ENCODE measurements around the gene BNC2. TPM values are rescaled to one million over a fixed set of nuclear protein-coding genes. Genes with fewer than 3 reads are reported as not detected.
"Not testable (repeated sequence)": the region's sequence is repeated elsewhere in the genome, so short reads cannot be mapped to it uniquely, and the experiment has no call there.

Gene BNC2
- total RNA-seq, 1 experiment from 2014 or later, result 5.7 TPM

DNA sequence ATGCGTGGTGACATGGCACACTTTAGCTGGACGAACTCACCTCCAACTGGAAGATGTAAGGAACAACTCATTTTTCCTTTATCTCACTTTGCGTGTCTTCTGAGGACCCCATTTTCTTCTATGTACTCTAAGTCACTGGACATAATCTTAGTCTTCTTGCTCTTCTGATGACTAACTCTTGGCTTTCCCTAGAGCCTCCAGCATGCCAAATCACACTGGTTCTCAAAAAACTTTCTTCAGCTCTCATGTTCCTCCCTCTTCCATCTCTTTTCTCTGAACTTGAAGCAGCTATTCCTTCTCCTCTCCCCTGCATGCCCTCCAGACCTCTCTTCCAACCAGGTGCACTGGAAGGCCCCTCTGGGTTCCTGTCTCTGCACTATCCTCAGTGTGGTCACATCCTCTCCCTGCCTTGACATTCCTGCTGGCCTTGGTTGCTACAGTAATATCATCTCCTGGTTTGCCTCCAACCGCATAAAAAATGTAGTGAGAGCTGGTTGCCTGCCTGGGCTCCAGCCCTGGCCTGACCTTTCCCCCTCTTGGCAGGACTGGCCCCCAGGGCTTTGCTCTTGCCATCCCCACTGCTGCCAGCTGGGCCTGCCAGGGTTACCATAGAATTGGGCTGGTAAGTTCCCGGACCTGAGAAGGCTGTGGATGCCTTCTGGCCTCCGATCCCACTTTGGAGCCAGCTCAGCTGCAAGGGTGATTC lies 44.8 kb upstream of the BNC2 start:
- in situ Hi-C loops (cut with HindIII; ENCODE audit: low pct_unique_long_range_greater_than_20kb, low sequenced_read_pairs), result no loop called here

DNA sequence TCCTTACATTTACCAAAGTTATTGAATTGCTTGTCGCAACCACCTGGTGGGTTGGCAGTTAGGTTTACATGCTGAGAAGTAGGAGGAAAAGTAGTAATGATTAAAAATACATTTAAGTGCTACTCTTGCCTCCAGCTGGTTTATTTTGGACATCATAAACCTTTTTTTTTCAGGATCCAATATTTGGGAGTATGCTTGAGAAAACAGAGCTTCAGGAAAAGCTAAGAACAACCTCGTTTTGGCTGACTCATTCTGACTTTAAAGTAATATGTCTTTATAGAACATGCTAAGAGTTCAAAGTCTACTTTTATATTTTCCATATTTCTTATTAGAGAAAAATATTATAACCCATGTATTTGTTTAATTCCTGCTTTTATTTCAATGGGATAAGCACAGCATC lies 41.7 kb upstream of the BNC2 start:
- H3K4me3 ChIP-seq (ENCODE audit: low read depth in 2 of 2, low read length in 2 of 2), result no peak overlapping the region
- in situ Hi-C loops (cut with HindIII; ENCODE audit: low pct_unique_long_range_greater_than_20kb, low sequenced_read_pairs) (no loop called here), intact Hi-C loops (cut with micrococcal nuclease; ENCODE audit: unreplicated experiment) (no loop called here)

More for the DNA sequence above, 44.8 kb upstream of the BNC2 start:
- intact Hi-C loops (cut with micrococcal nuclease; ENCODE audit: unreplicated experiment), result no loop called here
- H3K4me1 ChIP-seq (ENCODE audit: control insufficient read depth, insufficient read depth, low read length), result no peaks in the 10 kb centered on the region
- H3K4me3 ChIP-seq (ENCODE audit: low read depth in 2 of 2, low read length in 2 of 2), result no peak overlapping the region
- ATAC-seq (no peak), DNase-seq (ENCODE audit: low read depth, low spot score) (no peak)
- H3K9me3 ChIP-seq (ENCODE audit: control insufficient read depth, insufficient read depth, low read depth, low read length), result no peaks in the 10 kb centered on the region
- TF ChIP-seq TCF7L2 (IDR thresholded peaks at IDR 0.05; ENCODE audit: low read depth, low read length) (no peak), POLR2AphosphoS5 (IDR thresholded peaks at IDR 0.05; ENCODE audit: low read depth, low read length) (no peak), SIN3A (IDR thresholded peaks at IDR 0.05; ENCODE audit: borderline replicate concordance, insufficient read depth, low read depth, low read length) (no peak)
- TF ChIP-seq, protein P1, sequence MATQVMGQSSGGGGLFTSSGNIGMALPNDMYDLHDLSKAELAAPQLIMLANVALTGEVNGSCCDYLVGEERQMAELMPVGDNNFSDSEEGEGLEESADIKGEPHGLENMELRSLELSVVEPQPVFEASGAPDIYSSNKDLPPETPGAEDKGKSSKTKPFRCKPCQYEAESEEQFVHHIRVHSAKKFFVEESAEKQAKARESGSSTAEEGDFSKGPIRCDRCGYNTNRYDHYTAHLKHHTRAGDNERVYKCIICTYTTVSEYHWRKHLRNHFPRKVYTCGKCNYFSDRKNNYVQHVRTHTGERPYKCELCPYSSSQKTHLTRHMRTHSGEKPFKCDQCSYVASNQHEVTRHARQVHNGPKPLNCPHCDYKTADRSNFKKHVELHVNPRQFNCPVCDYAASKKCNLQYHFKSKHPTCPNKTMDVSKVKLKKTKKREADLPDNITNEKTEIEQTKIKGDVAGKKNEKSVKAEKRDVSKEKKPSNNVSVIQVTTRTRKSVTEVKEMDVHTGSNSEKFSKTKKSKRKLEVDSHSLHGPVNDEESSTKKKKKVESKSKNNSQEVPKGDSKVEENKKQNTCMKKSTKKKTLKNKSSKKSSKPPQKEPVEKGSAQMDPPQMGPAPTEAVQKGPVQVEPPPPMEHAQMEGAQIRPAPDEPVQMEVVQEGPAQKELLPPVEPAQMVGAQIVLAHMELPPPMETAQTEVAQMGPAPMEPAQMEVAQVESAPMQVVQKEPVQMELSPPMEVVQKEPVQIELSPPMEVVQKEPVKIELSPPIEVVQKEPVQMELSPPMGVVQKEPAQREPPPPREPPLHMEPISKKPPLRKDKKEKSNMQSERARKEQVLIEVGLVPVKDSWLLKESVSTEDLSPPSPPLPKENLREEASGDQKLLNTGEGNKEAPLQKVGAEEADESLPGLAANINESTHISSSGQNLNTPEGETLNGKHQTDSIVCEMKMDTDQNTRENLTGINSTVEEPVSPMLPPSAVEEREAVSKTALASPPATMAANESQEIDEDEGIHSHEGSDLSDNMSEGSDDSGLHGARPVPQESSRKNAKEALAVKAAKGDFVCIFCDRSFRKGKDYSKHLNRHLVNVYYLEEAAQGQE (IDR thresholded peaks at IDR 0.05; ENCODE audit: insufficient read depth in 1 of 2, low read depth in 2 of 2, low read length in 1 of 2), result no peak
- TF ChIP-seq, protein P2, sequence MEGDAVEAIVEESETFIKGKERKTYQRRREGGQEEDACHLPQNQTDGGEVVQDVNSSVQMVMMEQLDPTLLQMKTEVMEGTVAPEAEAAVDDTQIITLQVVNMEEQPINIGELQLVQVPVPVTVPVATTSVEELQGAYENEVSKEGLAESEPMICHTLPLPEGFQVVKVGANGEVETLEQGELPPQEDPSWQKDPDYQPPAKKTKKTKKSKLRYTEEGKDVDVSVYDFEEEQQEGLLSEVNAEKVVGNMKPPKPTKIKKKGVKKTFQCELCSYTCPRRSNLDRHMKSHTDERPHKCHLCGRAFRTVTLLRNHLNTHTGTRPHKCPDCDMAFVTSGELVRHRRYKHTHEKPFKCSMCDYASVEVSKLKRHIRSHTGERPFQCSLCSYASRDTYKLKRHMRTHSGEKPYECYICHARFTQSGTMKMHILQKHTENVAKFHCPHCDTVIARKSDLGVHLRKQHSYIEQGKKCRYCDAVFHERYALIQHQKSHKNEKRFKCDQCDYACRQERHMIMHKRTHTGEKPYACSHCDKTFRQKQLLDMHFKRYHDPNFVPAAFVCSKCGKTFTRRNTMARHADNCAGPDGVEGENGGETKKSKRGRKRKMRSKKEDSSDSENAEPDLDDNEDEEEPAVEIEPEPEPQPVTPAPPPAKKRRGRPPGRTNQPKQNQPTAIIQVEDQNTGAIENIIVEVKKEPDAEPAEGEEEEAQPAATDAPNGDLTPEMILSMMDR (IDR thresholded peaks at IDR 0.05), result no peak
- ChIA-PET POLR2A (no interaction called here), CTCF (no interaction called here)
- BruUV-seq (replicated peaks), result no TSS peak
- H3K27ac ChIP-seq (ENCODE audit: low read length), result no peak overlapping the region
- H3K27me3 ChIP-seq (ENCODE audit: control insufficient read depth, insufficient read depth, low read length), result no peaks in the 10 kb centered on the region
- H3K36me3 ChIP-seq (ENCODE audit: control insufficient read depth, insufficient read depth, low read length), result no peaks in the 10 kb centered on the region

DNA sequence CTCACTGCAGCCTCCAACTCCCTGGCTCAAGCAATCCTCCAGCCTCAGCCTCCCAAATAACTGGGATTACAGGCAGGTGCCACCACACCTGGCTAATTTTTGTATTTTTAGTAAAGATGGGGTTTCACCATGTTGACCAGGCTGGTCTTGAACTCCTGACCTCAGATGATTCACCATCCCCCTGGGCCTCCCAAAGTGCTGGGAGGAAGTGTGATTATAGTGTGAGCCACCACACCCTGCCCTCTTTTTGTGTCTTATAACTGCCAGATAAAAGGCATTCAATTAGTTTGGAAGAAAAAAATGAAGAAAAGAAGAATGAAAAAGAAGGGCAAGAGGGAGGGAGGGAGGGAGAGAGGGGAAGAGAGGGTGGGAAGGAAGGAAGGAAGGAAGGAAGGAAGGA lies 37.7 kb upstream of the BNC2 start:
- H3K36me3 ChIP-seq (ENCODE audit: control insufficient read depth, insufficient read depth, low read length); ATAC-seq; in situ Hi-C loops (cut with HindIII; ENCODE audit: low pct_unique_long_range_greater_than_20kb, low sequenced_read_pairs); CTCF ChIA-PET; POLR2A ChIA-PET; intact Hi-C loops (cut with micrococcal nuclease; ENCODE audit: unreplicated experiment); H3K27me3 ChIP-seq (ENCODE audit: control insufficient read depth, insufficient read depth, low read length); H3K4me3 ChIP-seq (ENCODE audit: low read depth in 2 of 2, low read length in 2 of 2); DNase-seq (ENCODE audit: low read depth, low spot score); H3K4me1 ChIP-seq (ENCODE audit: control insufficient read depth, insufficient read depth, low read length); BruUV-seq (replicated peaks); H3K27ac ChIP-seq (ENCODE audit: low read length); H3K9me3 ChIP-seq (ENCODE audit: control insufficient read depth, insufficient read depth, low read depth, low read length): not testable (repeated sequence)

More for the DNA sequence above, 41.7 kb upstream of the BNC2 start:
- Histone ChIP-seq H3K27ac (ENCODE audit: low read length) (no peak overlapping the region), H3K36me3 (ENCODE audit: control insufficient read depth, insufficient read depth, low read length) (no peaks in the 10 kb centered on the region), H3K4me1 (ENCODE audit: control insufficient read depth, insufficient read depth, low read length) (no peaks in the 10 kb centered on the region), H3K9me3 (ENCODE audit: control insufficient read depth, insufficient read depth, low read depth, low read length) (no peaks in the 10 kb centered on the region), H3K27me3 (ENCODE audit: control insufficient read depth, insufficient read depth, low read length) (no peaks in the 10 kb centered on the region)
- no peak for ATAC-seq
- TF ChIP-seq SIN3A (IDR thresholded peaks at IDR 0.05; ENCODE audit: borderline replicate concordance, insufficient read depth, low read depth, low read length) (no peak), POLR2AphosphoS5 (IDR thresholded peaks at IDR 0.05; ENCODE audit: low read depth, low read length) (no peak), TCF7L2 (IDR thresholded peaks at IDR 0.05; ENCODE audit: low read depth, low read length) (no peak)
- TF ChIP-seq, protein P2 (IDR thresholded peaks at IDR 0.05), result no peak
- TF ChIP-seq, protein P1 (IDR thresholded peaks at IDR 0.05; ENCODE audit: insufficient read depth in 1 of 2, low read depth in 2 of 2, low read length in 1 of 2), result no peak
- ChIA-PET POLR2A (no interaction called here), CTCF (no interaction called here)
- DNase-seq (ENCODE audit: low read depth, low spot score), result no peak
- no TSS peak for BruUV-seq (replicated peaks)

Data from Panc1 (cell line).